HG03066 (cell line): ENCODE results near the gene PROSER3.
A peak's percentile ranks its signal among the peaks of the same experiment; 100 is the strongest.

Experiments
- ATAC-seq: cut with Tn5 transposase; IDR thresholded peaks from one replicate; pipeline ENCODE4 v1.9.1; 2021; ENCODE audit warnings: low read depth; ENCODE audit not compliant: unreplicated experiment

The PROSER3 gene

DNA sequence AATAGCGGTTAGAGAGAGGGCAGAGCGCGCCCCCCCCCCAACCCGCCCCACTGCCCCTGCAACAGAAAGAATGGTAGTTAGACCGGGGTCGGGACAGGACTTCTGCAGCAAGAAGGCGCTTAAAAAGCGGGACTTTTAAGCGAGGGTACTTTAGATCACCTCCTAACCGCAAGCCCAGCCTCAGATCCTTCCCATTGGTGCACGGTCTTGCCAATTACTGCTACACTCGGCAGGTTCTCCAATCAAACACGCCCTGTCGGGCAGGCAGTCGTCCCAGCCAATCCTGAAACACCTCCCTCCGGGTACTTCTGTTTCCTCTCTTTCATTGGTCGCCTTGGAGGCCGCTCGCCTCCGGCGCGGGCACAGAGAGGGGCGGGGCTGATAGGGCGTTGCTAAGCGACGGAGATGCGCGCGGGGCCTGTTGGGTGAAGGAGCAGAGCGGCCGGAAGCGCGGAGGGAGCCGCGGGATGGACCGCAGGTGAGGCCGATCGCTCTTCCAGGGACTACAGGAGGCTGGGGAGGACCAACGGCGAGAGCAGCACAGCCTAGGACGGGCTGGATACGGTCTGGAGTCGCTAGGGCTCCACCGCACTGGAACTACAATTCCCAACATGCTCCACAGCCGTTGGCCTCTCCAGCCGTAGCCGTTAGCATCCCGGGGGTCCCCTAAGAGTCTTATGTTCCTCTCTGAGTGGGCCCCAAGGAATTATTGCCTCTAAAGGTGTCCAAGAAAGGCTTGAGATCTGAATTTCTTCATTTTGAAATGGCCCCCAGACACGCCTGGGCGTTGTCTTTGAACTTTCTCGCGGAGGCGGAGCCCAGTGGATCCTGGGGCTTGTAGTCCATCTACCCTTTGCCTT, at the start of gene PROSER3:
TSS of gene PROSER3 (plus strand) at position 428 of the 860 bp plus-strand sequence. CDS start at position 468, 40 bp downstream.
- ATAC-seq: peak; percentile 95

DNA sequence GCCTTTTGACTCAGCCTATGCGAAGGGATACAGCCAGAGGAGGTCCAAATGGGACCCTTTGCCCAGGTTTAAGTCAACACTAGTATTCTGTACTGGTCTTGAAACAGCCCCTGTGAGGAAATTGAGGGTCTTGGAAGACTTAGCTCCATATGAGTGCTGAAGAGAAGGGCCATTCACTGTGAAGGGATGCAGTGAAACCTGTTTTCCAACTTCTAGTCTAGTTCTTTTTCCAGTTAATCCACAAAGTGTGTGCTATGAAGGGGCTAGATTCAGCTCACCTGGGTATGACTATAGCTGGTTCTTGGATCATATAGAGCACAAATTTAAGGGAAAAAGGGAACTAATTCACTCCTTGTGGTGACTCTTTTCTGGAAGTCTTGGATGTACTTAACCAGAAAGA, 49.6 kb upstream of the PROSER3 start:
- no peak for ATAC-seq

DNA sequence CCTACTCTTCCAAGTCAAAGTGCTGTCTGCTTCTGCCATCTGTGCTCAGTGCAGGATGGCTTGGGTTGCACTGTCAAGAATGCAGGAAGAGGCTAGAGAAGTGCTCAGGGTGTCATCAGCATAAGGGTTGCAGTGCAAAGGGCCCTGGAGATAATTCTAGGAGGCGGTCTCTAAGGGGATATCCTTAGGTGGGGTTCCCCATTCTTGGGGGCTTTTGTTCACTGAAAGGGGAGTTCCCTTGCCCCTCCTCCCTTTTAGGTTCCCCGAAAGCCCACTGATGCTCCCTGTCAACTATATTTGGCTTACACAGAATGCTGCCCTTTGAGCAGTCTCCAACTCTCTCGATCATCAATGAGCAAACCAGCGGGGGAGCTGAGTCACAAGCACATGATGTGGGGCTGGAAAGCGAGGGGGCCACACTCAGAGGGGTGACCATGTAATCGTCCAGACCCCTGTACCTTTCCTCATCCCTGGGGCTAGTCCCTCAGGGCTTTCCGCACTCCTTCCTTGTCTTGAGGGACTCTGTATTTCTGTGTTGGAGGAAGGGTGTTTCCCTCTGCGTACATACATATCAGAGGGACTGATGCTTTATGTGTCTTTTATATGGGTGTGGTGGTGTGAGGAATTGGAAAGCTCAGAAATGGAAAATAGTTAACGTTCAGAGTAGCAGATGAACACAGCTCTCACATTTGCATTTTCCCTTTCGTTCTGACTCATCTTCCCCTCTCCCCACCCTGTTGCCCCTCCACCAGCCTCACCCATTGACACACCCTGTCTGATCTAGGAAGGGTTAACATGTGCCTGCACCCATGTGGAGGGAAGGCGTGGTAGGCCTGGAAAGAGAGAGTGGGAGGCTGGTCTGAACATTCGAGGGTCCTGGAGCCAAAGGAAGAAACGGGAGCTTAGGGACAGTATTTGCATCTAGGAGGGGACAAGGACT, 46.9 kb upstream of the PROSER3 start:
- ATAC-seq: no peak

DNA sequence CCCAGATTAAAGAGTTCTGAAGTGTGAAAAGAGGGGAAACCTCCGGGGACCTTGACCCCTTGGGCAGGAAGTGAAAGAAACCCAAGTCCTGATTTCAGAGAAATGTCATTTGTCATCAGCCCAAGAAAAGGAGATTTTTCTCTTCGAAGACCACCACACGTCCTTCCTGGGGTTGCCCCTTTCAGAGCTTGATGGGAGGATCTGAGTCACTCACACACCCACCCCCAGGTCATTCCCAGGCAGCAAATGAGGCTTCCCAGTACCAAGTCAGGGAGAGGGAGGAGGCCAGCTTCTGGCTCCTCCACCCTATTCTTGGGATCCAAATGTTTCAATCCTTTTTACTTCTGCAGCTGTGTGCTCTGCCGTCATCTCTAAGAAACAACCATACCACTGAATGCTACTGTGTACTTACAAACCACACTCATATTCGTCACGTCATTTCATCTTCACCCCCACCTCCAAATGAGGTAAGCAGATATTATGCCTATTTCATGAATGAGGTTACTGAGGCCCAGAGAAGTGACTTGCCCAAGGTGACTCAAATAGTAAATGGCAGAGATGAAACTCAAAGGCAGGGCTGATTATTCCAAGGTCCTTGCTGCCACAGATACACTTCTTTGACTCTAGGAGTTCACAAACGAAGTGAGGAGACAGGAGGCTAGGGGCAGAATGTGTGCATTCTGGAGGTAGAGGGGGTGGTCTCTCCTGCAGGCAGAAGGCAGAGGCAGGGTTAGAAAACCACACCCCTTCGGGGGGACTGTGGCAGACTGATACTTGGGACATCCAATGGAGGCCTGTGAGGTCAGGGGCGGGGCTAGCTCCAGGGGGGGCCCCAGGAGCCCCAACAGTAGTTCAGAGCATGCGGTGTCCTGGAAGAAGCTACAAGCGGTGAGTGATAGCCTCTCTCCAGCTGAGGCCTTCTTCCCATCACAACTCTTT, 45.1 kb upstream of the PROSER3 start:
- no peak for ATAC-seq

DNA sequence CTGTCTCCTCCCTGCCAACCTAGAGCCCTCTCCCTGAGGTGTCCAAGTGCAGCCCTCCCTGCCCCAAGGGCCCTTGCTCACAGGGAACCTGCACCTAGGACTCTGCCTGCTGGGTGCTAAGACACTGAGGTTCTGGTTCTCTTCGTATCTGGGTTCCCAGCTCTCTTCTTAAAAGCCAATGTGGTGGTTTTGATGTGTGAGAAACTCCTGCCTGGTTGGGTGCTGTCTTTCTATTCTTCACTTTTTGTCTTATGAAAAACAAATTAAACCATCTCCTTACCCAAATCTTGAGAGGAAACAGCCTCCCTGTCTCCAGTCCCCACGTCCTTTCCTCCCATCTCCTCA, 44.5 kb upstream of the PROSER3 start:
- ATAC-seq: no peak

DNA sequence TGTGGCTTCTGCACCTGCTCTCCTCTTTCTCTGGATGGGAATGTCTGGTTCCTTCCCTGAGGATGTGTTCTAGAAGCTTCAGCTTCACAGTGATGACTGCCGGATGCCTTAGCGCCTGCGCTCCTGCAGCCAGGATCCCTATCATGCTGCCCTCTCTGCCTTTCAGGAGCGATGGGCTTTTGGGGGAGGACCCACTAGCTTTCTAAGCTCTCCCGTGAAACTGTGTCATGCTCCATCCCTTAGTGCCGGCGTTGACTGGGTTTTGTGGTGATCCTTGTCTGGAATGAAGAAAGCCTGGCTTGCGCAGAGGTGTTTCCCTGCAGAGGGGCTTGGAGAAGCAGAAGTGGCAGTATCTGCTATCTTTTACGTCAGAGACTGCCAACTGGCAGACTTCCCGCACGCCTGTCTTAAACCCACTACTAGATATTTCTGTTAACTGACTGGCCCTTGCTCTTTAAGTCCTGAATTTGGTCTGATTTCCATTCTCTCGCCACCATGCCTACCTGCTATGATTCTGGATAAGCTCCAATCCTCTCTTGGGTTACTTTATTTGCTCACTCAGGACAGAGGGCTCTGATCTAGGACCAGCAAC, 44.0 kb upstream of the PROSER3 start:
- no peak for ATAC-seq

DNA sequence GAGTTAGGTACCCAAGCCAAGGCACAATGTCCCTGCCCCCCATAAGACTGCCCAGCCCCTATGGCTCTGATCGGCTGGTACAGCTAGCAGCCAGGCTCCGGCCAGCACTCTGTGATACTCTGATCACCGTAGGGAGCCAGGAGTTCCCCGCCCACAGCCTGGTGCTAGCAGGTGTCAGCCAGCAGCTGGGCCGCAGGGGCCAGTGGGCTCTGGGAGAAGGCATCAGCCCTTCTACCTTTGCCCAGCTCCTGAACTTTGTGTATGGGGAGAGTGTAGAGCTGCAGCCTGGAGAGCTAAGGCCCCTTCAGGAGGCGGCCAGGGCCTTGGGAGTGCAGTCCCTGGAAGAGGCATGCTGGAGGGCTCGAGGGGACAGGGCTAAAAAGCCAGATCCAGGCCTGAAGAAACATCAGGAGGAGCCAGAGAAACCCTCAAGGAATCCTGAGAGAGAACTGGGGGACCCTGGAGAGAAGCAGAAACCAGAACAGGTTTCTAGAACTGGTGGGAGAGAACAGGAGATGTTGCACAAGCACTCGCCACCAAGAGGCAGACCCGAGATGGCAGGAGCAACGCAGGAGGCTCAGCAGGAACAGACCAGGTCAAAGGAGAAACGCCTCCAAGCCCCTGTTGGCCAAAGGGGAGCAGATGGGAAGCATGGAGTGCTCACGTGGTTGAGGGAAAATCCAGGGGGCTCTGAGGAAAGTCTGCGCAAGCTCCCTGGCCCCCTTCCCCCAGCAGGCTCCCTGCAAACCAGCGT, 43.2 kb upstream of the PROSER3 start:
- ATAC-seq: no peak

DNA sequence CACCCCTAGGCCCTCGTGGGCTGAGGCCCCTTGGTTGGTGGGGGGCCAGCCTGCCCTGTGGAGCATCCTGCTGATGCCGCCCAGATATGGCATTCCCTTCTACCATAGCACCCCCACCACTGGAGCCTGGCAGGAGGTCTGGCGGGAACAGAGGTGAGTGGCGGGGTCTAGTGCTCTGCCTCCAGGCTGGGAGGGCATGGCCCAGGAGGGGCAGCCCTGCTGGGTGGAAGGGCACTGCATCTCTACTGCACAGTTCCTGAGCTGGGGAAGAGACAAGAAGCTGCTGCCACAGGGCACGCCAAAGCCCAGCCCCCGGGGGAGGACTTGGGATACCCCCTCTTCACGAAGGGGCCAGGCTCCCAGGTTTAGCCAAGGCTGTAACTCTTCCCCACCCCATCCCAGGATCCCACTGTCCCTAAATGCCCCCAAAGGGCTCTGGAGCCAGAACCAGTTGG, 42.6 kb upstream of the PROSER3 start:
- no peak for ATAC-seq

DNA sequence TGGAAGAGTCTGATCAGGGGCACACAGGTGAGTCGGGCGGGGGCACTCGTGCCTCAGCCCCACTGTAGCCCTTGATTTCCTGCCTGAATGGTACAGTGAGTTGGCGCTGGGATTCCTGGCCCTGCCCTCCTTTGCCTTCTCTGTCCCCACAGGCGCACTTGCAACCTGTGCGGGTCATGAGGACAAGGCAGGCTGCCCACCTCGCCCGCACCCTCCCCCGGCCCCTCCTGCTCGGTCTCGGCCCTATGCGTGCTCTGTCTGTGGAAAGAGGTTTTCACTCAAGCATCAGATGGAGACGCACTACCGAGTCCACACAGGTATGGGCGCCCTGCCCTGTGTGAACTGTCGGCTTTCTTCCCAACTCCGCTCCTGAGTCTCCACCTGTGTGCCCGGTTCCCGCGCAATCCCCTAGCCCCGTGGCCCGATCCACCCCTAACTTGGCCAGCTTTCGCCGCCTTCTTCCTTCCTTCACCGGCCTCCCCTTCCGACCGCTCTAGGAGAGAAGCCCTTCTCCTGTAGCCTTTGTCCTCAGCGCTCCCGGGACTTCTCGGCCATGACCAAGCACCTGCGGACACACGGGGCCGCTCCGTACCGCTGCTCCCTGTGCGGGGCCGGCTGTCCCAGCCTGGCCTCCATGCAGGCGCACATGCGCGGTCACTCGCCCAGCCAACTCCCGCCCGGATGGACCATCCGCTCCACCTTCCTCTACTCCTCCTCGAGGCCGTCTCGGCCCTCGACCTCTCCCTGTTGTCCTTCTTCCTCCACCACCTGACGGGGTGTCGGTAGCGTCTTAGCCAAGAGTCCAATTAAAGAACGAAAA, 41.8 kb upstream of the PROSER3 start:
- ATAC-seq: no peak

DNA sequence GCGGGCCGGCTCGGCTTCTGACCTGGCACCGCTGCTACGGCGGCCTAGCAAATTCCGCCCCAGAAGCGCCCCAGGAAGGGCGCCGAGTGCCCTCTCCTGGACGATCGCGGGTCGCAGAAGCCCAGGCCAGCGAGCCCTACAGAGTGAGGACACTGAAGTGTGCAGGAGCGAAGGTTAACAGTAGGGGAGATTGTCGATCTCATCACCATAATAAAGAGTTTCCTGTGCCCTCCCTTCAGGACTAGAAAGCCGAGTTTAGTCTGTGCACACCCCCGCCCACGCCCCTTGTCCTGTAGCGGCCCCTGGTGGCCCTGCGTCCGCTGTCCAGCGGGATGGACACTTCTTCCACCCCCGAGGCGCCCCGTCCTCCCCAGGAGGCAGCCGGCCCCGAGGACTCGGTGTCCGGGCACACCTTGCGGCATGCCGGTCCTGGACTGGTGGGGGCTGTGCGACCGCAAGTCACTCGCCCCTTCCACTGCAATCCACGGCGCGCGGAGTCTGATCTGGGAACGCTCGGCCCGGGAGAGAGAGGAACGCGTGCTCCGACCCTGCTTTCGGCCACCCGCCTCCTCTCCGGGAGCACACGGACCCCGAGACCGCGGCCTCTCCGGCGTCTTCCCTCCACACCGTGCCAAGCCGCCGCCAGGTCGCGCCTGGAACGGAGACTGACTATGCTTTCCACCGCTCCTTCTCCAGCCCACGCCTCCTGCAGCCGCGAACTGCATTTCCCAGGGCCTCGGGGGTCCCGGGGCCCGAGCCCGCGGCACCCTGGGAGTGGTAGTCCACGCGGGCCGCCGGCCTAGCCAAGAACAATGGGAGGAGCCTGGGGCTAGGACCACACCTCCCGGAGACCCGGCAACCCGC, 40.9 kb upstream of the PROSER3 start:
- ATAC-seq: peak; percentile 44

DNA sequence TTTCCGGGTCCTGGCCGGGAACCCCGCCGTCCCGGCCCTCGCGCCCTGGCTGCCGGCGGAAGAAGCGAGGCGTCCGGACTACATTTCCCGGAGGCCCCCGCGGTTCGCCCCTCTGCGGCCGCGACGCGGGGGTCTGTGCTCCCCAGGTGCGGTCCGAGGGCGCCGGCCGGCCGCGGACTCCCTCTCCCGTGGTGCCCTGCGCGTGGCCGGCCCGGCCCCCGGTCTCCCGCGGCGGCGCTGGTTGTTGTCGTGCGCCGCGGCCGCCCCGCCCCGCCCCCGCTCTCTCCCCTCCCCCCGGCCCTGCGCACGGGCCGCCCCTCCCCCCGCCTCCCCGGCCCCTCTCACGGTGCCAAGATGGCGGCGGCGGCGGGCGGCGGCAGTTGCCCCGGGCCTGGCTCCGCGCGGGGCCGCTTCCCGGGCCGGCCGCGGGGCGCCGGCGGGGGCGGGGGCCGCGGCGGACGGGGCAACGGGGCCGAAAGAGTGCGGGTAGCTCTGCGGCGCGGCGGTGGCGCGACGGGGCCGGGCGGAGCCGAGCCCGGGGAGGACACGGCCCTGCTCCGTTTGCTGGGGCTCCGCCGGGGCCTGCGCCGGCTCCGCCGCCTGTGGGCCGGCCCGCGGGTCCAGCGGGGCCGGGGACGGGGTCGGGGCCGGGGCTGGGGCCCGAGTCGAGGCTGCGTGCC, 40.2 kb upstream of the PROSER3 start, which contains the start of gene KMT2B:
TSS of gene KMT2B (plus strand) at position 339 of the 680 bp plus-strand sequence. CDS start at position 355, 16 bp downstream.
- ATAC-seq: peak; percentile 42

DNA sequence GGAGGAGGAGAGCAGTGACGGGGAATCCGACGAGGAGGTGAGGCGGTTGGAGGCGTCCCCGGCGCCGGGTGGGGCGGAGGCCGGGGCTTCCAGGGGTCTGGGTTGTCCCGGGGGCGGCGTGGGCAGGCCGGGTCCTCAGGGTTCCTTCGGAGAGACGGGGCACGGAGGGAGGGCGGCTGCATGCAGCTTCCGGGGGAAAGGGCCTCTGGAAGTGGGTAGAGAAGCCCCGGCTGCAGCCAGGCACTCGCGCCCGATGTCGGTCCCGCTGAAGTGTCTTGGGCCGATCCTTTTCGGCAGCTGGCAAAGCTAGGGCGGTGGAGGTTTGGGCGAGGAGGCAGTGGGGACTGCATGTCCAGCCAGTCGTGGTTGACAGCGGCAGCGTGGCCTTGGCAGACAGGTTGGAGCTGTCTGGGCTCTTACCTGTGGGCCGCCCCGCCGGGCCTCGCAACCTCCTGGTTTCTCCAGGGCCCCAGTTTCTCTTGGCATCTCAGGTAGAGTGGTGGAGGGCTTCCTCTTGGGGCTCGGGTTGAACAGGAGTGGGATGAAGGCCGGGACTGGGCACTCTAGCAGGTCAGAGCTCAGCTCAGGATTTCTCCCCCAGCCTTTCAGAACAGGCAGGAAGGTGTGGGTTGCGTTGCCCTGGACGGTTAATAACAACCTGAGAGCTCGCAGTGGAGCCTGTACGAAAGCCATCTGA, 39.5 kb upstream of the PROSER3 start:
- no peak for ATAC-seq

DNA sequence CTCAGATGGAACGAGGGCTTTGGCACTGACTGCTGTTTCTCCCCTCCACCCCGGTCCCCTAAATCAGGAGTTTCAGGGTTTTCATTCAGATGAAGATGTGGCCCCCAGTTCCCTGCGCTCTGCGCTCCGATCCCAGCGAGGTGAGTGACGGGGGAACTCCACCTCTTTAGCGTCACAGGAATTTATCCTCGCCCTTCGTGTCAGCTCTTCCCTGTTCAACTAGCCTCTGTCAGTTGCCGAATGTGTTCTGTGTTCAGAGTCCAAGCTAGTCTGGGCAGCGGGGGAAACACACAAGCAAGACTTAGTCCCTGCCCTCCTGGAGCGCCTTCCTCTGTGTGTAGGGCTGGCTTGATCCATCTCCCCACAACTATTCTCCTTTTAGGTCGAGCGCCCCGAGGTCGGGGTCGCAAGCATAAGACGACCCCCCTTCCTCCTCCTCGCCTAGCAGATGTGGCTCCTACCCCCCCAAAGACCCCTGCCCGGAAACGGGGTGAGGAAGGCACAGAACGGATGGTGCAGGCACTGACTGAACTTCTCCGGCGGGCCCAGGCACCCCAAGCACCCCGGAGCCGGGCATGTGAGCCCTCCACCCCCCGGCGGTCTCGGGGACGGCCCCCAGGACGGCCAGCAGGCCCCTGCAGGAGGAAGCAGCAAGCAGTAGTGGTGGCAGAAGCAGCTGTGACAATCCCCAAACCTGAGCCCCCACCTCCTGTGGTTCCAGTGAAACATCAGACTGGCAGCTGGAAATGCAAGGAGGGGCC, 38.4 kb upstream of the PROSER3 start:
- no peak for ATAC-seq

DNA sequence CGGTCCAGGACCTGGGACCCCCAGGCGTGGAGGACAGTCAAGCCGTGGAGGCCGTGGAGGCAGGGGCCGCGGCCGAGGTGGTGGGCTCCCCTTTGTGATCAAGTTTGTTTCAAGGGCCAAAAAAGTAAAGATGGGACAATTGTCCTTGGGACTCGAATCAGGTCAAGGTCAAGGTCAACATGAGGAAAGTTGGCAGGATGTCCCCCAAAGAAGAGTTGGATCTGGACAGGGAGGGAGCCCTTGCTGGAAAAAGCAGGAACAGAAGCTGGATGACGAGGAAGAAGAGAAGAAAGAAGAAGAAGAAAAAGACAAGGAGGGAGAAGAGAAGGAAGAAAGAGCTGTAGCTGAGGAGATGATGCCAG, 37.8 kb upstream of the PROSER3 start:
- no peak for ATAC-seq

DNA sequence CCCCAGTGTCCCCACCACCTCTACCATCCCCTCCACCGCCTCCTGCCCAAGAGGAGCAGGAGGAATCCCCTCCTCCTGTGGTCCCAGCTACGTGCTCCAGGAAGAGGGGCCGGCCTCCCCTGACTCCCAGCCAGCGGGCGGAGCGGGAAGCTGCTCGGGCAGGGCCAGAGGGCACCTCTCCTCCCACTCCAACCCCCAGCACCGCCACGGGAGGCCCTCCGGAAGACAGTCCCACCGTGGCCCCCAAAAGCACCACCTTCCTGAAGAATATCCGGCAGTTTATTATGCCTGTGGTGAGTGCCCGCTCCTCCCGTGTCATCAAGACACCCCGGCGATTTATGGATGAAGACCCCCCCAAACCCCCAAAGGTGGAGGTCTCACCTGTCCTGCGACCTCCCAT, 37.3 kb upstream of the PROSER3 start:
- no peak for ATAC-seq

DNA sequence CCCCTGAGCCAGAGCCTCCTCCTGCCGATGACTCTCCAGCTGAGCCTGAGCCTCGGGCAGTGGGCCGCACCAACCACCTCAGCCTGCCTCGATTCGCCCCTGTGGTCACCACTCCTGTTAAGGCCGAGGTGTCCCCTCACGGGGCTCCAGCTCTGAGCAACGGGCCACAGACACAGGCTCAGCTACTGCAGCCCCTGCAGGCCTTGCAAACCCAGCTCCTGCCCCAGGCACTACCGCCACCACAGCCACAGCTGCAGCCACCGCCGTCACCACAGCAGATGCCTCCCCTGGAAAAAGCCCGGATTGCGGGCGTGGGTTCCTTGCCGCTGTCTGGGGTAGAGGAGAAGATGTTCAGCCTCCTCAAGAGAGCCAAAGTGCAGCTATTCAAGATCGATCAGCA, 36.6 kb upstream of the PROSER3 start:
- no peak for ATAC-seq
